HG03045 (cell line): Measurements from ENCODE around the gene MDM4.

Source experiments
- ATAC-seq: cut with Tn5 transposase; IDR thresholded peaks from one replicate; pipeline ENCODE4 v1.9.1; 2021; ENCODE audit warnings: mild to moderate bottlenecking, moderate library complexity; ENCODE audit not compliant: unreplicated experiment

The MDM4 gene

GRCh38 chr1:204602871-204603542 is 86.8 kb downstream of the MDM4 start:
- no peak for ATAC-seq

- ATAC-seq = no peak
These were observed 89.6 kb downstream of the MDM4 start for GRCh38 chr1:204605791-204606190.
